Endothelial cell of umbilical vein (primary cell): ENCODE measurements around the gene VPS33B. TPM values are rescaled to one million over a fixed set of nuclear protein-coding genes. Genes with fewer than 3 reads are reported as not detected.
"Not testable (repeated sequence)": the region's sequence is repeated elsewhere in the genome, so short reads cannot be mapped to it uniquely, and the experiment has no call there.

Experiments used
- BruUV-seq: library from RNA; stranded (reverse); fragments of 400-500 nt; replicated peaks from 2 replicates; lab custom pipeline; 2021; lab: Mats Ljungman, UMichigan
- CTCF ChIA-PET: fragments of 300-600, 350-600 bp; sonication (Branson Sonifier 250); formaldehyde crosslinking; loops from one replicate; lab custom pipeline; 2021; ENCODE audit warnings: antibody characterized with exemption, inconsistent platforms; lab: Charles Lee
- POLR2A ChIA-PET: fragments of 300-600, 350-600 bp; sonication (Branson Sonifier 250); formaldehyde crosslinking; loops from one replicate; lab custom pipeline; 2021; ENCODE audit warnings: antibody characterized with exemption, inconsistent platforms; lab: Charles Lee
- DNase-seq: peaks from one replicate; pipeline ENCODE4 v3.0.0-alpha.2; 2011; ENCODE audit warnings: low read depth, low spot score
- FAIRE-seq: peaks from 2 replicates; lab custom pipeline; 2011; peaks lifted over from hg19 to GRCh38; lab: Jason Lieb, UNC
- H2AFZ ChIP-seq: 2 replicates; pipeline ENCODE4 v1.6.0; 2012; ENCODE audit warnings: low read depth, low read length, control low read depth, inconsistent platforms
- H3K27ac ChIP-seq: 2 replicates; pipeline ENCODE4 v1.5.1; 2011; ENCODE audit warnings: low read depth, mild to moderate bottlenecking, control low read depth, low read length, moderate library complexity; ENCODE audit not compliant: insufficient read depth
- H3K27me3 ChIP-seq, 2 experiments: 2 replicates each; pipeline versions ENCODE4 v1.6.0 to v1.6.1; 2011; ENCODE audit warnings: low read length in 2 of 2, mixed read lengths in 1 of 2; ENCODE audit not compliant: control insufficient read depth in 2 of 2, insufficient read depth in 2 of 2
- H3K36me3 ChIP-seq, 2 experiments: 2 replicates in 1 of 2; 3 replicates in 1 of 2; pipeline ENCODE4 v1.5.1; 2011; ENCODE audit warnings: low read length in 2 of 2, mild to moderate bottlenecking in 1 of 2, moderate library complexity in 1 of 2; ENCODE audit not compliant: control insufficient read depth in 2 of 2, insufficient read depth in 2 of 2; ENCODE audit errors: extremely low read depth in 1 of 2
- H3K4me1 ChIP-seq: 3 replicates; pipeline ENCODE4 v1.5.1; 2011; ENCODE audit warnings: mild to moderate bottlenecking, low read length; ENCODE audit not compliant: control insufficient read depth, insufficient read depth; ENCODE audit errors: extremely low read depth
- H3K4me2 ChIP-seq: 2 replicates; pipeline ENCODE4 v1.6.1; 2011; ENCODE audit warnings: low read length, control low read depth, mixed read lengths; ENCODE audit not compliant: insufficient read depth
- H3K4me3 ChIP-seq, 3 experiments: fragments of 200-600 bp in 1 of 3; sonication (generic), shearing (Covaris generic) in 1 of 3; replicated peaks in 1 of 3; 2 replicates each; pipeline ENCODE4 v1.5.1; 2011 to 2016; ENCODE audit warnings: control low read depth in 3 of 3, low read length in 3 of 3, mild to moderate bottlenecking in 2 of 3, inconsistent platforms in 1 of 3, low read depth in 1 of 3, moderate library complexity in 1 of 3; ENCODE audit not compliant: insufficient read depth in 1 of 3
- H3K79me2 ChIP-seq: 2 replicates; pipeline ENCODE4 v1.6.0; 2012; ENCODE audit warnings: low read length, inconsistent platforms; ENCODE audit not compliant: control insufficient read depth, insufficient read depth
- H3K9ac ChIP-seq: replicated peaks from 2 replicates; pipeline ENCODE3; 2011; ENCODE audit warnings: low read length, control low read depth; ENCODE audit not compliant: insufficient read depth; ENCODE audit errors: extremely low read depth
- H3K9me1 ChIP-seq: replicated peaks from 3 replicates; pipeline ENCODE4 v1.6.0; 2011; ENCODE audit warnings: mild to moderate bottlenecking, low read length; ENCODE audit not compliant: control insufficient read depth, insufficient read depth; ENCODE audit errors: extremely low read depth
- H3K9me3 ChIP-seq: replicated peaks from 2 replicates; pipeline ENCODE4 v1.5.1; 2012; ENCODE audit warnings: low read length, inconsistent platforms; ENCODE audit not compliant: control insufficient read depth, insufficient read depth
- H4K20me1 ChIP-seq: replicated peaks from 2 replicates; pipeline ENCODE3; 2011; ENCODE audit warnings: mild to moderate bottlenecking, low read length; ENCODE audit not compliant: control insufficient read depth, insufficient read depth; ENCODE audit errors: extremely low read depth
- CTCF ChIP-seq, 2 donors: IDR thresholded peaks; 1 replicate in 1 of 2; 2 replicates in 1 of 2; pipeline ENCODE4 v1.5.1; 2011; ENCODE audit warnings: low read length in 2 of 2, mild to moderate bottlenecking in 2 of 2, moderate library complexity in 2 of 2, control low read depth in 1 of 2, inconsistent platforms in 1 of 2, low read depth in 1 of 2; ENCODE audit not compliant: insufficient read depth in 1 of 2; ENCODE audit errors: extremely low read depth in 1 of 2
- FOS ChIP-seq: IDR thresholded peaks from 2 replicates; pipeline ENCODE4 v1.6.1; 2011; ENCODE audit warnings: mild to moderate bottlenecking, low read length, moderate library complexity, borderline replicate concordance; ENCODE audit not compliant: insufficient read depth
- GATA2 ChIP-seq: IDR thresholded peaks from 2 replicates; pipeline ENCODE4 v1.7.0; 2011; ENCODE audit warnings: low read depth, mild to moderate bottlenecking, moderate library complexity, mixed read lengths, low read length; ENCODE audit not compliant: insufficient read length, insufficient read depth
- JUN ChIP-seq: IDR thresholded peaks from 2 replicates; pipeline ENCODE4 v1.6.1; 2011; ENCODE audit warnings: borderline replicate concordance, low read depth; ENCODE audit not compliant: insufficient read length, insufficient read depth
- MAX ChIP-seq: IDR thresholded peaks from 2 replicates; pipeline ENCODE4 v1.6.1; 2011; ENCODE audit not compliant: insufficient read depth, insufficient read length
- MYC ChIP-seq: IDR thresholded peaks from one replicate; pipeline ENCODE4 v1.6.1; 2011; ENCODE audit warnings: mild to moderate bottlenecking, low read depth, low read length
- POLR2A ChIP-seq: IDR thresholded peaks from 2 replicates; pipeline ENCODE4 v1.6.1; 2012; ENCODE audit warnings: low read depth, mild to moderate bottlenecking, control low read depth, low read length
- POLR2AphosphoS5 ChIP-seq: IDR thresholded peaks from 2 replicates; pipeline ENCODE4 v1.6.1; 2012; ENCODE audit warnings: low read depth, mild to moderate bottlenecking, control low read depth, low read length, moderate library complexity; ENCODE audit not compliant: insufficient read depth
- dilution Hi-C: fragments of 300-500 bp; cut with MboI; formaldehyde crosslinking; loops from one replicate; pipeline ENCODE4 v1.15.0; 2019; ENCODE audit warnings: low sequenced_read_pairs; ENCODE audit not compliant: extremely low pct_ligation_motif_present
- intact Hi-C: fragments of 100-400 bp; cut with micrococcal nuclease; formaldehyde crosslinking; loops from one replicate; pipeline ENCODE4 v1.10.0; 2022
- polyA plus RNA-seq, 4 experiments: library from polyadenylated mRNA; depleted of rRNA in 3 of 4; stranded (reverse) in 3 of 4; unstranded in 1 of 4; fragments of >200 nt; gene quantifications; 2 replicates each; pipeline versions ENCODE4 v1.2.1 to v1.2.3, GENCODE V29; 2011 to 2012; ENCODE audit warnings: missing spikeins in 1 of 4
- total RNA-seq: library from RNA; stranded (reverse); gene quantifications from 2 replicates; pipeline ENCODE4 v1.2.3, GENCODE V29; 2021

VPS33B gene
- total and polyA plus RNA-seq, 2 donors (not counting 3 experiments of a cell fraction or from before 2014, with no cell fraction given) = 11.8 to 14.2 TPM

- Histone ChIP-seq H3K27ac (no peak overlapping the region), H3K9me3 (no peaks in the 10 kb centered on the region), H3K79me2 (peaks cover 32% of the 10 kb centered on the region), H4K20me1 (no peaks in the 10 kb centered on the region), H3K4me2 (no peak overlapping the region), H3K4me3 (no peak overlapping the region), H3K27me3 (no peaks in the 10 kb centered on the region), H3K36me3 (peaks cover 3 to 4% of the 10 kb centered on the region in 2 experiments), H2AFZ (no peak overlapping the region), H3K4me1 (peaks cover 11% of the 10 kb centered on the region), H3K9ac (no peak overlapping the region), H3K9me1 (no peaks in the 10 kb centered on the region)
- ChIA-PET CTCF (interaction anchor here (0.5 to 2.7 kb wide), 4 partner anchors 15 to 265 kb away, joined by 3 to 8 read pairs (median 4); no protein-coding TSS in a partner anchor), POLR2A (no interaction called here)
- dilution Hi-C loops (no loop called here), intact Hi-C loops (no loop called here)
- FAIRE-seq = no peak
- TF ChIP-seq GATA2 (no peak), MAX (no peak), POLR2A (no peak), MYC (no peak), CTCF (IDR thresholded peaks at IDR 0.05; ENCODE audit: extremely low read depth in 1 of 2, insufficient read depth in 1 of 2, low read depth in 1 of 2, low read length in 2 of 2) (no peak), POLR2AphosphoS5 (no peak), JUN (no peak), FOS (no peak)
- no TSS peak for BruUV-seq
- no peak for DNase-seq
These were observed 4.7 kb downstream of the VPS33B start for GRCh38 chr15:91017716-91018115.

GRCh38 chr15:91013701-91014100, 8.7 kb downstream of the VPS33B start:
- H3K4me1 ChIP-seq, BruUV-seq, H3K9me1 ChIP-seq, H3K27ac ChIP-seq, intact Hi-C loops, H2AFZ ChIP-seq, H3K9me3 ChIP-seq, H3K4me2 ChIP-seq, H3K27me3 ChIP-seq, H3K4me3 ChIP-seq, DNase-seq, CTCF ChIA-PET, dilution Hi-C loops, POLR2A ChIA-PET, H3K79me2 ChIP-seq, H4K20me1 ChIP-seq, H3K9ac ChIP-seq: not testable (repeated sequence)
- peaks cover 9 to 10% of the 10 kb centered on the region in 2 experiments for H3K36me3 ChIP-seq
- peak; percentile 24 for FAIRE-seq
